ENCODE data around the gene INSIG1.

DNA sequence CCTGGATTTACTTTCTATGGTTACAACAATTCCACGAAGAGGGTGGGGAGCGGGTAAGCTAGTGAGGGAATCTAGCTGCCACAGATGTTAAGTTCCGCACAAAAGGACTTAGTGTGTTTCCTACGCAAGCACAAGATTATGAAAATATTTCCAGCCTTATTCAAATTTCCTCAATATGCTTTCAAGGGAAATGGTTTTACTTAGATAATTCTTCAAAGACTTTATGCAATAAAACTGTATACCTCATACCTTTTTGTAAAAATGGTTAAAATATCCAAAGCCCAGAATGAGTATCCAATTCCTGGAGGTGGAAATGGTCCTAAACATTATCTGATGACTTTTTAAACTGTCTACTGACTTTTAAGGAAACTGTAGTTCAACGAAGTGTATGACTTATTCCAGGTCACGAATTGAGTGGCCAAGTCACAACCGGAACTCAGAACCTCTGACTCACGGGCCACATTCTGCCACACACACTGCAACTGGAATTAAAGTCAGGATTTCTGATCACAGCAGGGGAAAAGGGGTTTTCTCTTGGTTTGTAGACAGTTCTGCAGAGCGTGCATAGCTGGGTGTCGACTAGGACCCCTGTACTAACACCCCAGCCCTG is 20.2 kb upstream of the INSIG1 start:
- no peak for TF ChIP-seq L3MBTL2 (conservative IDR thresholded peaks at IDR 0.05)
- TF ChIP-seq TARDBP (IDR thresholded peaks at IDR 0.05) = no peak
- no peak for TF ChIP-seq ELF4 (IDR thresholded peaks at IDR 0.05)
- no peak for TF ChIP-seq SP1 (IDR thresholded peaks at IDR 0.05)
- no peak for TF ChIP-seq SUZ12 (IDR thresholded peaks at IDR 0.05)
- no peak for TF ChIP-seq FOXA1 (IDR thresholded peaks at IDR 0.05)

All from HEK293T (cell line).